SJCRH30 (cell line): ENCODE data around the gene CASTOR2. TPM values are rescaled to one million over a fixed set of nuclear protein-coding genes. Genes with fewer than 3 reads are reported as not detected.
A peak's percentile ranks its signal among the peaks of the same experiment; 100 is the strongest.
"Not testable (repeated sequence)": the region's sequence is repeated elsewhere in the genome, so short reads cannot be mapped to it uniquely, and the experiment has no call there.

ENCODE experiments used
- DNase-seq, 2 experiments: peaks; one replicate each; pipeline ENCODE4 v3.0.0-alpha.2; 2015 to 2020
- H3K27ac ChIP-seq: fragments of 250-450 bp; sonication (Bioruptor Pico); 2 replicates; pipeline ENCODE4 v1.5.1; 2020; ENCODE audit warnings: mild to moderate bottlenecking, moderate library complexity
- H3K27me3 ChIP-seq: fragments of 250-450 bp; sonication (Bioruptor Pico); 2 replicates; pipeline ENCODE4 v1.5.1; 2020; ENCODE audit warnings: mild to moderate bottlenecking, moderate library complexity
- H3K36me3 ChIP-seq: fragments of 250-450 bp; sonication (Bioruptor Pico); 2 replicates; pipeline ENCODE4 v1.5.1; 2020; ENCODE audit warnings: mild to moderate bottlenecking, moderate library complexity
- H3K4me1 ChIP-seq: fragments of 250-450 bp; sonication (Bioruptor Pico); 2 replicates; pipeline ENCODE4 v1.5.1; 2020; ENCODE audit warnings: mild to moderate bottlenecking, moderate library complexity
- H3K4me3 ChIP-seq: fragments of 250-450 bp; sonication (Bioruptor Pico); 2 replicates; pipeline ENCODE4 v1.5.1; 2020; ENCODE audit warnings: mild to moderate bottlenecking, moderate library complexity
- H3K9me3 ChIP-seq: fragments of 250-450 bp; sonication (Bioruptor Pico); replicated peaks from 2 replicates; pipeline ENCODE4 v1.5.1; 2020; ENCODE audit warnings: mild to moderate bottlenecking, moderate library complexity
- total RNA-seq: library from RNA; depleted of rRNA; stranded (reverse); fragments of >200 nt; shearing (Covaris generic); gene quantifications from 2 replicates; pipeline ENCODE4 v1.2.3, GENCODE V29; 2014; rRNA removed

CASTOR2 gene
- total RNA-seq = 23.2 and 24.6 TPM in 2 replicates

GRCh38 chr7:74964511-74965119, at the start of gene CASTOR2:
CASTOR2 (plus strand) TSS chr7:74964705; CDS start chr7:74964986, 281 bp downstream.
- not testable (repeated sequence) for H3K27me3 ChIP-seq, H3K36me3 ChIP-seq, H3K27ac ChIP-seq, H3K4me1 ChIP-seq, H3K9me3 ChIP-seq
- peak in 1 of 2 experiments; percentile 77 for DNase-seq
- H3K4me3 ChIP-seq = peak within 1 kb of the TSS; percentile 64

- not testable (repeated sequence) for H3K36me3 ChIP-seq, H3K4me3 ChIP-seq, H3K9me3 ChIP-seq, H3K4me1 ChIP-seq, DNase-seq, H3K27me3 ChIP-seq, H3K27ac ChIP-seq
Observed at GRCh38 chr7:74922321-74922890, 42.1 kb upstream of the CASTOR2 start.

GRCh38 chr7:74923644-74924043, 40.9 kb upstream of the CASTOR2 start:
- not testable (repeated sequence) for H3K27me3 ChIP-seq, DNase-seq, H3K27ac ChIP-seq, H3K4me3 ChIP-seq, H3K36me3 ChIP-seq, H3K4me1 ChIP-seq, H3K9me3 ChIP-seq

- H3K27me3 ChIP-seq, H3K36me3 ChIP-seq, H3K27ac ChIP-seq, H3K4me1 ChIP-seq, DNase-seq, H3K4me3 ChIP-seq, H3K9me3 ChIP-seq: not testable (repeated sequence)
Observed at GRCh38 chr7:74926968-74927367, 37.5 kb upstream of the CASTOR2 start.

- H3K4me3 ChIP-seq, H3K9me3 ChIP-seq, H3K36me3 ChIP-seq, DNase-seq, H3K4me1 ChIP-seq, H3K27me3 ChIP-seq, H3K27ac ChIP-seq: not testable (repeated sequence)
Observed at GRCh38 chr7:74931563-74932328, 32.8 kb upstream of the CASTOR2 start.

- H3K27me3 ChIP-seq, H3K27ac ChIP-seq, H3K36me3 ChIP-seq, H3K4me1 ChIP-seq, H3K4me3 ChIP-seq, DNase-seq, H3K9me3 ChIP-seq: not testable (repeated sequence)
Observed at GRCh38 chr7:74939429-74939828, 25.1 kb upstream of the CASTOR2 start.

- not testable (repeated sequence) for H3K27me3 ChIP-seq, H3K9me3 ChIP-seq, H3K27ac ChIP-seq, H3K4me1 ChIP-seq, H3K36me3 ChIP-seq, H3K4me3 ChIP-seq, DNase-seq
Observed at GRCh38 chr7:74941302-74942069, 23.0 kb upstream of the CASTOR2 start.

- not testable (repeated sequence) for H3K9me3 ChIP-seq, H3K36me3 ChIP-seq, H3K4me1 ChIP-seq, H3K27me3 ChIP-seq, H3K4me3 ChIP-seq, DNase-seq, H3K27ac ChIP-seq
Observed at GRCh38 chr7:74943923-74944322, 20.6 kb upstream of the CASTOR2 start.

- not testable (repeated sequence) for DNase-seq, H3K27ac ChIP-seq, H3K9me3 ChIP-seq, H3K4me1 ChIP-seq, H3K4me3 ChIP-seq, H3K36me3 ChIP-seq, H3K27me3 ChIP-seq
Observed at GRCh38 chr7:74947741-74948140, 16.8 kb upstream of the CASTOR2 start.

GRCh38 chr7:74953774-74954173, 10.7 kb upstream of the CASTOR2 start:
- H3K36me3 ChIP-seq, H3K4me3 ChIP-seq, H3K4me1 ChIP-seq, H3K27ac ChIP-seq, H3K27me3 ChIP-seq, H3K9me3 ChIP-seq, DNase-seq: not testable (repeated sequence)

- not testable (repeated sequence) for H3K36me3 ChIP-seq, H3K4me1 ChIP-seq, H3K4me3 ChIP-seq, H3K27me3 ChIP-seq, H3K9me3 ChIP-seq, DNase-seq, H3K27ac ChIP-seq
Observed at GRCh38 chr7:74958328-74958727, 6.2 kb upstream of the CASTOR2 start.

GRCh38 chr7:74963704-74964510, 598 bp upstream of the CASTOR2 start:
- H3K27ac ChIP-seq, DNase-seq, H3K27me3 ChIP-seq, H3K4me1 ChIP-seq, H3K9me3 ChIP-seq, H3K36me3 ChIP-seq: not testable (repeated sequence)
- H3K4me3 ChIP-seq = peak overlapping the region; percentile 64

GRCh38 chr7:74966208-74966854, 1.8 kb downstream of the CASTOR2 start:
- not testable (repeated sequence) for DNase-seq, H3K27ac ChIP-seq, H3K27me3 ChIP-seq, H3K9me3 ChIP-seq, H3K4me3 ChIP-seq, H3K4me1 ChIP-seq, H3K36me3 ChIP-seq

- H3K9me3 ChIP-seq, H3K27me3 ChIP-seq, H3K4me1 ChIP-seq, H3K27ac ChIP-seq, DNase-seq, H3K4me3 ChIP-seq, H3K36me3 ChIP-seq: not testable (repeated sequence)
Observed at GRCh38 chr7:74966909-74967308, 2.4 kb downstream of the CASTOR2 start.
